ENCODE results near the gene CPN1.
"Not testable (repeated sequence)": the region's sequence is repeated elsewhere in the genome, so short reads cannot be mapped to it uniquely, and the experiment has no call there.

The CPN1 gene

GRCh38 chr10:100020886-100021253 lies 60.8 kb downstream of the CPN1 start:
- no peak for DNase-seq

GRCh38 chr10:100020142-100020885 lies 61.4 kb downstream of the CPN1 start:
- DNase-seq = no peak

GRCh38 chr10:100019787-100020141 lies 61.9 kb downstream of the CPN1 start:
- DNase-seq = no peak

- no peak for DNase-seq
Measured at GRCh38 chr10:100014071-100014762, 67.5 kb downstream of the CPN1 start.

GRCh38 chr10:100013621-100014020 lies 68.0 kb downstream of the CPN1 start:
- no peak for DNase-seq

- DNase-seq = not testable (repeated sequence)
Measured at GRCh38 chr10:100011906-100012305, 69.8 kb downstream of the CPN1 start.

GRCh38 chr10:100009793-100010676 lies 71.6 kb downstream of the CPN1 start, which contains the start of gene DNMBP:
TSS of gene DNMBP (minus strand) at chr10:100009947. CDS start at chr10:99972124, 37,823 bp downstream.
- DNase-seq = peak; percentile 79

GRCh38 chr10:100009283-100009792 lies 72.3 kb downstream of the CPN1 start:
- no peak for DNase-seq

- DNase-seq = no peak
Measured at GRCh38 chr10:100008708-100009282, 72.9 kb downstream of the CPN1 start.

- DNase-seq = no peak
Measured at GRCh38 chr10:100008142-100008522, 73.5 kb downstream of the CPN1 start.

GRCh38 chr10:100007231-100008141 lies 74.2 kb downstream of the CPN1 start:
- no peak for DNase-seq

- DNase-seq = no peak
Measured at GRCh38 chr10:100006243-100006886, 75.3 kb downstream of the CPN1 start.

- no peak for DNase-seq
Measured at GRCh38 chr10:100004805-100005510, 76.7 kb downstream of the CPN1 start.

- DNase-seq = no peak
Measured at GRCh38 chr10:100000109-100000644, 81.5 kb downstream of the CPN1 start.

GRCh38 chr10:99999319-100000108 lies 82.2 kb downstream of the CPN1 start:
- no peak for DNase-seq

GRCh38 chr10:99998889-99999288 lies 82.8 kb downstream of the CPN1 start:
- DNase-seq = no peak

GRCh38 chr10:99996671-99997648 lies 84.7 kb downstream of the CPN1 start:
- DNase-seq = no peak

GRCh38 chr10:99995713-99996112 lies 86.0 kb downstream of the CPN1 start:
- no peak for DNase-seq

Measured in CD4-positive, alpha-beta T cell treated with Interleukin-17A for 1 hour (primary cell).